OCI-LY1 (cell line): ENCODE data around the gene USP34.

Experiments
- H2AFZ ChIP-seq: fragments of 200-600 bp; sonication (generic), shearing (Covaris generic); 2 replicates; pipeline ENCODE4 v1.6.0; 2014; ENCODE audit warnings: antibody characterized with exemption, mild to moderate bottlenecking, low read length
- H3F3A ChIP-seq: fragments of 200-600 bp; sonication (generic), shearing (Covaris generic); 2 replicates; pipeline ENCODE4 v1.6.0; 2014; ENCODE audit warnings: mild to moderate bottlenecking, antibody characterized with exemption, low read length, moderate library complexity; ENCODE audit not compliant: insufficient read depth
- H3K27ac ChIP-seq: fragments of 200-600 bp; sonication (generic); 2 replicates; pipeline ENCODE4 v1.5.1; 2014; ENCODE audit warnings: low read length, mixed run types, mild to moderate bottlenecking, low read depth; ENCODE audit not compliant: poor library complexity, severe bottlenecking
- H3K27me3 ChIP-seq: fragments of 200-600 bp; sonication (generic); 2 replicates; pipeline ENCODE4 v1.6.0; 2014; ENCODE audit warnings: antibody characterized with exemption, mild to moderate bottlenecking, low read length, moderate library complexity; ENCODE audit not compliant: insufficient read depth
- H3K36me3 ChIP-seq: fragments of 200-600 bp; sonication (generic); 2 replicates; pipeline ENCODE4 v1.6.1; 2014; ENCODE audit warnings: mild to moderate bottlenecking, antibody characterized with exemption, low read length, moderate library complexity, mixed read lengths; ENCODE audit not compliant: insufficient read depth
- H3K4me1 ChIP-seq: fragments of 200-600 bp; sonication (generic); 2 replicates; pipeline ENCODE4 v1.5.1; 2014; ENCODE audit warnings: mild to moderate bottlenecking, low read length, moderate library complexity; ENCODE audit not compliant: insufficient read depth, severe bottlenecking
- H3K4me2 ChIP-seq: fragments of 200-600 bp; sonication (generic), shearing (Covaris generic); 2 replicates; pipeline ENCODE4 v1.6.1; 2014; ENCODE audit warnings: low read length
- H3K4me3 ChIP-seq: fragments of 200-600 bp; sonication (generic); 2 replicates; pipeline ENCODE4 v1.5.1; 2014; ENCODE audit warnings: low read length, low read depth, mild to moderate bottlenecking, mixed read lengths; ENCODE audit not compliant: poor library complexity, severe bottlenecking
- H3K79me2 ChIP-seq: fragments of 200-600 bp; shearing (Covaris generic); 2 replicates; pipeline ENCODE4 v1.6.1; 2016; ENCODE audit warnings: mixed run types, low read length, mixed read lengths; ENCODE audit not compliant: insufficient read depth
- H3K9ac ChIP-seq: fragments of 200-600 bp; sonication (generic), shearing (Covaris generic); 2 replicates; pipeline ENCODE4 v1.6.1; 2014; ENCODE audit warnings: mild to moderate bottlenecking, low read length, mixed read lengths
- H3K9me2 ChIP-seq: fragments of 200-600 bp; sonication (generic), shearing (Covaris generic); 2 replicates; pipeline ENCODE4 v1.6.1; 2014; ENCODE audit warnings: low read depth, mild to moderate bottlenecking, low read length, mixed read lengths
- H3K9me3 ChIP-seq: fragments of 200-600 bp; shearing (Covaris generic); 2 replicates; pipeline ENCODE4 v1.6.1; 2014; ENCODE audit warnings: low read length, mixed read lengths
- H4K20me1 ChIP-seq: fragments of 200-600 bp; sonication (generic), shearing (Covaris generic); 2 replicates; pipeline ENCODE4 v1.6.0; 2016; ENCODE audit warnings: mild to moderate bottlenecking, low read length; ENCODE audit not compliant: insufficient read depth
- CTCF ChIP-seq: fragments of 200-600 bp; sonication (generic), shearing (Covaris generic); IDR thresholded peaks from 2 replicates; pipeline ENCODE4 v1.5.1; 2017; ENCODE audit warnings: mild to moderate bottlenecking, antibody characterized with exemption, low read length, moderate library complexity, mixed read lengths
- EZH2 ChIP-seq: fragments of 200-600 bp; sonication (generic), shearing (Covaris generic); IDR thresholded peaks from 2 replicates; pipeline ENCODE4 v1.8.0; 2017; ENCODE audit warnings: borderline replicate concordance, mixed run types, mild to moderate bottlenecking, antibody characterized with exemption, low read length, moderate library complexity, mixed read lengths

Gene USP34

GRCh38 chr2:61272421-61273070 lies 198.3 kb downstream of the USP34 start:
- Histone ChIP-seq H3K4me2 (no peak overlapping the region), H3K4me1 (no peaks in the 10 kb centered on the region), H4K20me1 (no peaks in the 10 kb centered on the region), H3K79me2 (no peaks in the 10 kb centered on the region), H3K27ac (no peak overlapping the region), H3K9ac (no peak overlapping the region), H3F3A (no peaks in the 10 kb centered on the region; the same call in 1 of the 2 replicates), H3K27me3 (no peaks in the 10 kb centered on the region), H3K36me3 (peaks cover 76% of the 10 kb centered on the region), H3K9me2 (no peaks in the 10 kb centered on the region), H2AFZ (no peak overlapping the region), H3K4me3 (no peak overlapping the region), H3K9me3 (no peaks in the 10 kb centered on the region)
- TF ChIP-seq EZH2: no peak
- TF ChIP-seq CTCF: no peak

- Histone ChIP-seq H3K9me2 (no peaks in the 10 kb centered on the region), H3K4me2 (no peak overlapping the region), H3K4me1 (no peaks in the 10 kb centered on the region), H4K20me1 (no peaks in the 10 kb centered on the region), H3K4me3 (no peak overlapping the region), H3F3A (no peaks in the 10 kb centered on the region; the same call in 1 of the 2 replicates), H3K79me2 (no peaks in the 10 kb centered on the region), H3K9ac (no peak overlapping the region), H3K36me3 (peaks cover 86% of the 10 kb centered on the region), H3K27ac (no peak overlapping the region), H2AFZ (no peak overlapping the region), H3K27me3 (no peaks in the 10 kb centered on the region), H3K9me3 (no peaks in the 10 kb centered on the region)
- no peak for TF ChIP-seq CTCF
- no peak for TF ChIP-seq EZH2
Measured at GRCh38 chr2:61268249-61268648, 202.6 kb downstream of the USP34 start.

GRCh38 chr2:61266632-61267505 lies 204.0 kb downstream of the USP34 start:
- Histone ChIP-seq H3K36me3 (peaks cover 82% of the 10 kb centered on the region), H3K4me2 (no peak overlapping the region), H3K9me2 (no peaks in the 10 kb centered on the region), H3K4me3 (no peak overlapping the region), H3K9me3 (no peaks in the 10 kb centered on the region), H3K9ac (no peak overlapping the region), H2AFZ (no peak overlapping the region), H3K4me1 (no peaks in the 10 kb centered on the region), H4K20me1 (no peaks in the 10 kb centered on the region), H3K79me2 (no peaks in the 10 kb centered on the region), H3F3A (no peaks in the 10 kb centered on the region; the same call in 1 of the 2 replicates), H3K27me3 (no peaks in the 10 kb centered on the region), H3K27ac (no peak overlapping the region)
- TF ChIP-seq CTCF: no peak
- no peak for TF ChIP-seq EZH2
